CD4-positive, alpha-beta T cell (primary cell): ENCODE data around the gene EGFL7. TPM values are rescaled to one million over a fixed set of nuclear protein-coding genes. Genes with fewer than 3 reads are reported as not detected.
A peak's percentile ranks its signal among the peaks of the same experiment; 100 is the strongest.

Source experiments
- ATAC-seq: fragments of 200-7000 bp; cut with Tn5 transposase; one replicate; pipeline ENCODE4 v1.10.0; 2022; ENCODE audit warnings: mild to moderate bottlenecking; ENCODE audit not compliant: poor library complexity
- CTCF ChIA-PET: fragments of 350-600 bp; sonication (Branson Sonifier 250); formaldehyde crosslinking; loops from one replicate; lab custom pipeline; 2021; ENCODE audit warnings: antibody characterized with exemption, inconsistent platforms; lab: Charles Lee
- POLR2A ChIA-PET: fragments of 350-600 bp; sonication (Branson Sonifier 250); formaldehyde crosslinking; loops from one replicate; lab custom pipeline; 2021; ENCODE audit warnings: antibody characterized with exemption, inconsistent platforms; lab: Charles Lee
- DNase-seq, 14 experiments: peaks; one replicate each; pipeline ENCODE4 v3.0.0-alpha.2; 2013 to 2020; ENCODE audit warnings: mixed read lengths in 2 of 14
- H3K27ac ChIP-seq, 2 donors: one replicate each; pipeline versions ENCODE4 v1.5.1 to v1.7.0; 2013; ENCODE audit warnings: low read length in 2 of 2, low read depth in 1 of 2, mild to moderate bottlenecking in 1 of 2
- H3K27me3 ChIP-seq, 2 experiments: 1 replicate in 1 of 2; 2 replicates in 1 of 2; pipeline versions ENCODE4 v1.6.1 to v1.7.0; 2013; ENCODE audit warnings: low read length in 2 of 2, control low read depth in 1 of 2, mild to moderate bottlenecking in 1 of 2, moderate library complexity in 1 of 2; ENCODE audit not compliant: insufficient read depth in 2 of 2, control insufficient read depth in 1 of 2
- H3K36me3 ChIP-seq: one replicate; pipeline ENCODE4 v1.6.1; 2013; ENCODE audit warnings: low read length, control low read depth; ENCODE audit not compliant: insufficient read depth
- H3K4me1 ChIP-seq: one replicate; pipeline ENCODE4 v1.6.1; 2013; ENCODE audit warnings: low read length, control low read depth; ENCODE audit not compliant: insufficient read depth
- H3K4me3 ChIP-seq: one replicate; pipeline ENCODE4 v1.5.1; 2013; ENCODE audit warnings: mild to moderate bottlenecking, low read length, moderate library complexity
- H3K9me3 ChIP-seq, 2 experiments: 1 replicate in 1 of 2; 2 replicates in 1 of 2; pipeline versions ENCODE4 v1.6.1 to v1.7.0; 2013; ENCODE audit warnings: low read length in 2 of 2, mild to moderate bottlenecking in 2 of 2, control low read depth in 1 of 2, moderate library complexity in 1 of 2; ENCODE audit not compliant: control insufficient read depth in 1 of 2, insufficient read depth in 1 of 2
- H3K27ac Mint-ChIP-seq: one replicate; pipeline ENCODE4 v1.8.0; 2020; ENCODE audit warnings: mixed read lengths
- H3K27me3 Mint-ChIP-seq: one replicate; pipeline ENCODE4 v1.8.0; 2021; ENCODE audit warnings: mixed read lengths
- H3K36me3 Mint-ChIP-seq: one replicate; pipeline ENCODE4 v1.8.0; 2021; ENCODE audit warnings: low read depth, mixed read lengths
- H3K4me1 Mint-ChIP-seq: one replicate; pipeline ENCODE4 v1.8.0; 2021; ENCODE audit warnings: low read depth, mixed read lengths
- H3K4me3 Mint-ChIP-seq: one replicate; pipeline ENCODE4 v1.8.0; 2020; ENCODE audit warnings: mild to moderate bottlenecking, mixed read lengths
- H3K9me3 Mint-ChIP-seq: one replicate; pipeline ENCODE4 v1.8.0; 2020; ENCODE audit warnings: mixed read lengths
- intact Hi-C, 2 experiments: fragments of 100-400 bp; cut with DNase I in 1 of 2; cut with micrococcal nuclease in 1 of 2; formaldehyde crosslinking; loops; one replicate each; pipeline versions ENCODE4 v1.15.1 to v1.9.0; 2023 to 2025; cut with DNase I, micrococcal nuclease
- microRNA-seq: library from miRNA; unstranded; fragments of <30 nt; microRNA quantifications from one replicate; pipeline ENCODE4 v1.2.0, GENCODE V29; 2021; ENCODE audit warnings: borderline microRNAs expressed, borderline replicate concordance
- total RNA-seq, 174 experiments: library from RNA in 2 of 174; stranded (reverse) in 2 of 174; gene quantifications; one replicate each; pipeline ENCODE4 v1.2.3 and lab custom pipeline; 2021 to 2026
- TF ChIP-seq, protein P1 (sequence below): fragments of 200-600 bp; IDR thresholded peaks from one replicate; pipeline ENCODE4 v1.8.0; 2022; ENCODE audit warnings: antibody characterized with exemption, mild to moderate bottlenecking

EGFL7 gene
- total RNA-seq, 2 experiments from 2014 or later: not detected

DNA sequence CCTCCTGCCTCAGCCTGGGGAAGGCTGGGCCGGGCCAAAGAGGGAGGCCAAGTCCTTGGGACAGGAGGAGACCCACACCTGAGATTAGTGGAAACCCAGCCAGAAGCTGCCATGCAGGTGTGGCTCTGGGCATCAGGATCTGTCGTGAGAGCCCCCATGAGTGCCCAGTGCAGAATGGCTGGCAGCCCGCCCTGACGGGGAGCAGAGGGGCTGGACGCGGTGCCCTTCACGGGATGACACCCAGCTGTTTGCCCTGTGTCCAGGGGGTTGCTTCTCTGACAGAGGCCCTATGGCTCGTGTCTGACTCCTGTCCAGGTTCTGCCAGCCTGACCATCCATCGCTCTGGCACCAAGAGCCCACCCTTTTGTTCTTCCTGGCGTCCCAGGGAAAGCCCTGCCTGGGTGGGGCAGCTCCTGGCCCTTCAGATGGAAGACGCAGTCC is 58.2 kb downstream of the EGFL7 start:
- Mint-ChIP-seq H3K27ac (peak overlapping the region; percentile 36), H3K4me1 (peaks cover 12% of the 10 kb centered on the region), H3K4me3 (no peak overlapping the region), H3K9me3 (no peaks in the 10 kb centered on the region), H3K36me3 (peaks cover 37% of the 10 kb centered on the region), H3K27me3 (peaks cover 2% of the 10 kb centered on the region)
- Histone ChIP-seq H3K27ac (no peak overlapping the region), H3K36me3 (peaks cover 45% of the 10 kb centered on the region), H3K27me3 (no peaks in the 10 kb centered on the region), H3K9me3 (no peaks in the 10 kb centered on the region), H3K4me3 (no peak overlapping the region), H3K4me1 (peaks cover 22% of the 10 kb centered on the region)
- DNase-seq: no peak
- TF ChIP-seq, protein P1, sequence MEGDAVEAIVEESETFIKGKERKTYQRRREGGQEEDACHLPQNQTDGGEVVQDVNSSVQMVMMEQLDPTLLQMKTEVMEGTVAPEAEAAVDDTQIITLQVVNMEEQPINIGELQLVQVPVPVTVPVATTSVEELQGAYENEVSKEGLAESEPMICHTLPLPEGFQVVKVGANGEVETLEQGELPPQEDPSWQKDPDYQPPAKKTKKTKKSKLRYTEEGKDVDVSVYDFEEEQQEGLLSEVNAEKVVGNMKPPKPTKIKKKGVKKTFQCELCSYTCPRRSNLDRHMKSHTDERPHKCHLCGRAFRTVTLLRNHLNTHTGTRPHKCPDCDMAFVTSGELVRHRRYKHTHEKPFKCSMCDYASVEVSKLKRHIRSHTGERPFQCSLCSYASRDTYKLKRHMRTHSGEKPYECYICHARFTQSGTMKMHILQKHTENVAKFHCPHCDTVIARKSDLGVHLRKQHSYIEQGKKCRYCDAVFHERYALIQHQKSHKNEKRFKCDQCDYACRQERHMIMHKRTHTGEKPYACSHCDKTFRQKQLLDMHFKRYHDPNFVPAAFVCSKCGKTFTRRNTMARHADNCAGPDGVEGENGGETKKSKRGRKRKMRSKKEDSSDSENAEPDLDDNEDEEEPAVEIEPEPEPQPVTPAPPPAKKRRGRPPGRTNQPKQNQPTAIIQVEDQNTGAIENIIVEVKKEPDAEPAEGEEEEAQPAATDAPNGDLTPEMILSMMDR: no peak
- CTCF ChIA-PET: no interaction called here
- POLR2A ChIA-PET: interaction anchor here (0.6 kb wide), 1 partner anchor 69 kb away, joined by 3 read pairs; no protein-coding TSS in a partner anchor
- intact Hi-C loops: no loop called here
- ATAC-seq: no peak

DNA sequence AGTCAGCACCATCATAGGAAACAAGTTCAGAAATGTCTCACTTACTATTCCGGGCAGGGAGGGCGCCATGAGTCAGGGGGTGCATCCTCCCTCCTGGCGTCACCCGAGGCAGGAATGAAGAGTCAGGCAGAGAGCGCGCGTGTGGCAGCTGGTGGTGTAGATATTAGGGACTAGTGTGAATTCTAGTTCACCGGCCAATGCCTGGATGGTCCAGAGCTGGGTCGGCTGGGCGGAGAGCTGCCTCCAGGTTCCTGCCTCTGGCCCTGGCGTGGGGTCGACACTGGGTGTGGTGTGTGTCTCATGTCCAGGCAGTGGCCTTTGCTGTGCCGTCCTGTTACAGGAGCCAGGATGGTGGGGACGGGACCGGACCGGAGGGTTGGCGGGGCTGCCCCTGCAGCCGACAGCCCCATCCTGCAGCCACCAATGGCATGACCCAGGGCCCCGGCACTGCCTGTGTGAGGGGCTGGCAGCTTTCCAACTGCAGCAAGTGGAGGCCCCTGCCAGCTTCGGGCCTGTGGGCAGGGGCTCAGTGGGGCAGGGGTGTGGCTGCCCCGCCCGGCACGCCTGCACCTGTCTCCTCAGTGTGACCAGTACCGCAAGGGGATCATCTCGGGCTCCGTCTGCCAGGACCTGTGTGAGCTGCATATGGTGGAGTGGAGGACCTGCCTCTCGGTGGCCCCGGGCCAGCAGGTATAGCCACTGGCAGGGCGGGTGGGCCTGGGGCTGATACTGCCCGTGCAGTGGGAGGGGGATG is 58.8 kb downstream of the EGFL7 start:
- ChIA-PET POLR2A (interaction anchor here (0.6 to 2.6 kb wide), 2 partner anchors 7 to 70 kb away, joined by 3 to 10 read pairs; no protein-coding TSS in a partner anchor), CTCF (no interaction called here)
- H3K27me3 Mint-ChIP-seq: no peaks in the 10 kb centered on the region
- no peaks in the 10 kb centered on the region for H3K27me3 ChIP-seq
- no peak overlapping the region for H3K27ac ChIP-seq
- H3K27ac Mint-ChIP-seq: peak overlapping the region; percentile 36
- peaks cover 28% of the 10 kb centered on the region for H3K4me1 ChIP-seq
- intact Hi-C loops: no loop called here
- H3K36me3 Mint-ChIP-seq: peaks cover 43% of the 10 kb centered on the region
- peaks cover 15% of the 10 kb centered on the region for H3K4me1 Mint-ChIP-seq
- H3K4me3 Mint-ChIP-seq: no peak overlapping the region
- TF ChIP-seq, protein P1: no peak
- no peaks in the 10 kb centered on the region for H3K9me3 Mint-ChIP-seq
- no peaks in the 10 kb centered on the region for H3K9me3 ChIP-seq
- DNase-seq: peak in 1 of 14 experiments; percentile 30
- peaks cover 50% of the 10 kb centered on the region for H3K36me3 ChIP-seq
- no peak for ATAC-seq
- H3K4me3 ChIP-seq: no peak overlapping the region

Small RNA genes within 50 kb of the gene (microRNA-seq; reads per million reads assigned to microRNA genes)
- gene MIR126: 196 reads per million, percentile 72 among the genes with 10 or more reads in this experiment

Other genes with a start within 250 kb of the EGFL7 start
- 10 to 100 TPM; 17.2 to 19.4 TPM for gene INPP5E, start 223.1 kb upstream of the EGFL7 start, total RNA-seq
- 10 to 100 TPM; 73.0 to 75.0 TPM for gene SEC16A, start 179.9 kb upstream of the EGFL7 start, total RNA-seq
- gene NOTCH1, start 116.9 kb upstream of the EGFL7 start, total RNA-seq: 10 to 100 TPM; 30.8 to 34.2 TPM
- gene AGPAT2, start 24.5 kb downstream of the EGFL7 start, total RNA-seq: 1 to 10 TPM; 3.6 to 4.0 TPM
- gene DIPK1B, start 49.7 kb downstream of the EGFL7 start, total RNA-seq: under 1 TPM in 1 of 2 experiments, not detected in 1; 0.11 TPM
- not detected for gene LCN10, start 80.0 kb downstream of the EGFL7 start, total RNA-seq
- gene LCN6, start 85.6 kb downstream of the EGFL7 start, total RNA-seq: not detected
- gene LCN8, start 95.3 kb downstream of the EGFL7 start, total RNA-seq: not detected
- not detected for gene LCN15, start 101.6 kb downstream of the EGFL7 start, total RNA-seq
- gene TMEM141, start 128.4 kb downstream of the EGFL7 start, total RNA-seq: 10 to 100 TPM; 14.6 to 17.1 TPM
- gene CCDC183, start 133.4 kb downstream of the EGFL7 start, total RNA-seq: 1 to 10 TPM; 3.0 to 4.6 TPM
- gene RABL6, start 145.0 kb downstream of the EGFL7 start, total RNA-seq: 10 to 100 TPM; 46.4 to 48.5 TPM
- 1 to 10 TPM; 1.1 to 1.2 TPM for gene AJM1, start 179.6 kb downstream of the EGFL7 start, total RNA-seq
- 10 to 100 TPM; 13.6 to 17.8 TPM for gene PHPT1, start 186.5 kb downstream of the EGFL7 start, total RNA-seq
- gene MAMDC4, start 189.4 kb downstream of the EGFL7 start, total RNA-seq: 1 to 10 TPM; 2.2 to 3.4 TPM
- gene EDF1, start 203.4 kb downstream of the EGFL7 start, total RNA-seq: 100 to 1,000 TPM; 215 to 220 TPM
- gene TRAF2, start 223.6 kb downstream of the EGFL7 start, total RNA-seq: 10 to 100 TPM; 10.6 to 11.6 TPM